ENCODE measurements around the gene YIF1A.
"Not testable (repeated sequence)": the region's sequence is repeated elsewhere in the genome, so short reads cannot be mapped to it uniquely, and the experiment has no call there.

The YIF1A gene

GRCh38 chr11:66311965-66312548 lies 23.1 kb upstream of the YIF1A start:
- peak; percentile 93 for DNase-seq (ENCODE audit: low spot score)

- DNase-seq (ENCODE audit: low spot score) = no peak
Measured at GRCh38 chr11:66311470-66311964, 22.6 kb upstream of the YIF1A start.

GRCh38 chr11:66310803-66311440 lies 22.0 kb upstream of the YIF1A start:
- DNase-seq (ENCODE audit: low spot score) = not testable (repeated sequence)

- DNase-seq (ENCODE audit: low spot score) = no peak
Measured at GRCh38 chr11:66310324-66310723, 21.4 kb upstream of the YIF1A start.

GRCh38 chr11:66309475-66309874 lies 20.5 kb upstream of the YIF1A start:
- DNase-seq (ENCODE audit: low spot score) = no peak

GRCh38 chr11:66302656-66303055 lies 13.7 kb upstream of the YIF1A start:
- no peak for DNase-seq (ENCODE audit: low spot score)

- DNase-seq (ENCODE audit: low spot score) = no peak
Measured at GRCh38 chr11:66299186-66299585, 10.2 kb upstream of the YIF1A start.

- DNase-seq (ENCODE audit: low spot score) = no peak
Measured at GRCh38 chr11:66297610-66298009, 8.7 kb upstream of the YIF1A start.

- DNase-seq (ENCODE audit: low spot score) = no peak
Measured at GRCh38 chr11:66294626-66295620, 6.0 kb upstream of the YIF1A start.

- DNase-seq (ENCODE audit: low spot score) = no peak
Measured at GRCh38 chr11:66293777-66294625, 5.1 kb upstream of the YIF1A start.

GRCh38 chr11:66293352-66293751 lies 4.4 kb upstream of the YIF1A start:
- no peak for DNase-seq (ENCODE audit: low spot score)

GRCh38 chr11:66292543-66293332 lies 3.8 kb upstream of the YIF1A start:
- no peak for DNase-seq (ENCODE audit: low spot score)

- DNase-seq (ENCODE audit: low spot score) = no peak
Measured at GRCh38 chr11:66291706-66292542, 3.0 kb upstream of the YIF1A start, which contains the start of gene TMEM151A. Gene TMEM151A (plus strand): TSS chr11:66291894. CDS start chr11:66292014, 120 bp downstream.

GRCh38 chr11:66291303-66291705 lies 2.4 kb upstream of the YIF1A start:
- DNase-seq (ENCODE audit: low spot score) = no peak

GRCh38 chr11:66290330-66290621 lies 1.3 kb upstream of the YIF1A start:
- no peak for DNase-seq (ENCODE audit: low spot score)

GRCh38 chr11:66289548-66290329 lies 796 bp upstream of the YIF1A start:
- no peak for DNase-seq (ENCODE audit: low spot score)

- DNase-seq (ENCODE audit: low spot score) = peak; percentile 48
Measured at GRCh38 chr11:66287889-66288670, 863 bp downstream of the YIF1A start.

GRCh38 chr11:66287211-66287888 lies 1.6 kb downstream of the YIF1A start:
- no peak for DNase-seq (ENCODE audit: low spot score)

Measured in RKO (cell line).